Hematopoietic multipotent progenitor cell (in vitro differentiated cells): Measurements from ENCODE around the gene ARGLU1. TPM values are rescaled to one million over a fixed set of nuclear protein-coding genes. Genes with fewer than 3 reads are reported as not detected.
A peak's percentile ranks its signal among the peaks of the same experiment; 100 is the strongest.
"Not testable (repeated sequence)": the region's sequence is repeated elsewhere in the genome, so short reads cannot be mapped to it uniquely, and the experiment has no call there.

Experiments used
- DNase-seq, 3 donors: peaks; one replicate each; pipeline ENCODE4 v3.0.0-alpha.2; 2011 to 2015; ENCODE audit warnings: low read depth in 2 of 3, low spot score in 2 of 3
- total RNA-seq: library from RNA; depleted of rRNA; stranded (reverse); fragments of >200 nt; gene quantifications from one replicate; pipeline ENCODE4 v1.2.3, GENCODE V29; 2012

ARGLU1 gene
- 64.6 TPM for total RNA-seq

GRCh38 chr13:106567474-106568298 lies at the start of gene ARGLU1:
TSS of gene ARGLU1 (minus strand) at chr13:106568137. CDS start at chr13:106567919, 218 bp downstream.
- DNase-seq: peak; percentile 90 to 96 (median 93)

- DNase-seq: no peak
These were observed 49.6 kb upstream of the ARGLU1 start for GRCh38 chr13:106617561-106617960.

- DNase-seq: no peak
These were observed 48.8 kb upstream of the ARGLU1 start for GRCh38 chr13:106616729-106617128.

- no peak for DNase-seq
These were observed 46.9 kb upstream of the ARGLU1 start for GRCh38 chr13:106614874-106615273.

GRCh38 chr13:106612688-106613087 lies 44.8 kb upstream of the ARGLU1 start:
- no peak for DNase-seq

GRCh38 chr13:106610486-106610885 lies 42.5 kb upstream of the ARGLU1 start:
- no peak for DNase-seq

GRCh38 chr13:106609116-106609515 lies 41.2 kb upstream of the ARGLU1 start:
- no peak for DNase-seq

GRCh38 chr13:106603546-106603945 lies 35.6 kb upstream of the ARGLU1 start:
- no peak for DNase-seq

GRCh38 chr13:106602178-106602577 lies 34.2 kb upstream of the ARGLU1 start:
- no peak for DNase-seq

GRCh38 chr13:106601489-106601888 lies 33.6 kb upstream of the ARGLU1 start:
- DNase-seq: no peak

GRCh38 chr13:106600798-106601135 lies 32.8 kb upstream of the ARGLU1 start:
- not testable (repeated sequence) for DNase-seq

- peak in 2 of 3 donors; percentile 33 to 84 for DNase-seq
These were observed 32.2 kb upstream of the ARGLU1 start for GRCh38 chr13:106599875-106600797.

GRCh38 chr13:106597749-106598395 lies 29.9 kb upstream of the ARGLU1 start:
- no peak for DNase-seq

GRCh38 chr13:106597186-106597585 lies 29.2 kb upstream of the ARGLU1 start:
- no peak for DNase-seq

GRCh38 chr13:106596275-106596937 lies 28.5 kb upstream of the ARGLU1 start:
- DNase-seq: no peak

GRCh38 chr13:106595625-106596024 lies 27.7 kb upstream of the ARGLU1 start:
- DNase-seq: no peak

- DNase-seq: no peak
These were observed 27.0 kb upstream of the ARGLU1 start for GRCh38 chr13:106594980-106595379.

GRCh38 chr13:106593132-106593531 lies 25.2 kb upstream of the ARGLU1 start:
- no peak for DNase-seq

- no peak for DNase-seq
These were observed 23.4 kb upstream of the ARGLU1 start for GRCh38 chr13:106591299-106591698.

GRCh38 chr13:106589716-106590115 lies 21.8 kb upstream of the ARGLU1 start:
- DNase-seq: no peak

GRCh38 chr13:106588367-106588766 lies 20.4 kb upstream of the ARGLU1 start:
- DNase-seq: no peak
